NT2/D1 (cell line): ENCODE measurements around the gene IRF8.

Experiments
- YY1 ChIP-seq: IDR thresholded peaks from 2 replicates; pipeline ENCODE4 v1.6.1; 2011; ENCODE audit not compliant: insufficient read length, insufficient read depth
- ZNF274 ChIP-seq: IDR thresholded peaks from 2 replicates; pipeline ENCODE4 v1.6.1; 2011; ENCODE audit warnings: mild to moderate bottlenecking, low read depth, low read length

DNA sequence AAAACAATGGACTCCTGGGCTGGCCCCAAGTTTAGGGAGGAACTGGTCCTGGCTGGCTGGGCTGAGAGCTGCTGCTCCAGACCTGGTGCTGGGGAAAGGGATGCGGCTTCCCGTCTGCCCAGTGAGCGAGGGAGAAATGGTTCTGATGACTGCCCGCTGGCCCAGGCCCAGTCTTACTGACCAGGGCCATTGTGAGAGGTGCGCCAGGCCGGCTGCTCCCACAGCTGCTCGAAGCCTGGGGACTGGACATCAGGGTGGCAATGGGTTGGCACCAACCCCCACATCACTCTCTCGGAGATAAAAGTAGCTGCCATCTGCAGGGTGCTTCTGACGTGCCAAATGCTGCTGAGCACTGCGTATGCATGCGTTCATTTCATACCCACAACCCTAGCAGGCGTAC lies 53.2 kb downstream of the IRF8 start:
- TF ChIP-seq ZNF274 (no peak), YY1 (no peak)
